ENCODE measurements around the gene NEMF. TPM values are rescaled to one million over a fixed set of nuclear protein-coding genes. Genes with fewer than 3 reads are reported as not detected.
"Not testable (repeated sequence)": the region's sequence is repeated elsewhere in the genome, so short reads cannot be mapped to it uniquely, and the experiment has no call there.

The NEMF gene
- polyA plus RNA-seq, 1 experiment = 48.6 TPM

DNA sequence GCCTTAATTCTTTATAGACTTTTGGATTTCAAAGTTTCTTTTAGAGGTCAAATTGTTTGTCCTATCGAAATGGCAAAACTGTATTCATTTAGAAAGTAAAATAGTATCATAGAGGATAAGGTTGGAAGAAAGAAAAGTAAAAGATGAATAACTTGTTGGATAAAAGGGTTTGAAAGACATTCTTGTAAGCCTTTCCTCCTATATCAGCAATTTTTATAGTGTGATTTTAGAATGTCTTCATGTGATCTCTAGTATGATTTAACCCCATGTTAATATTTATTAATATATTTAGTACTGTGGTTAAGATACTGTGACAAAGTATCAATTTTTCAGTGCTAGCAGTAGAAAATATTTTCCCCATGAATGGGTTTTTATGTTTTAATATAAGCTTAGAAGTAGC, 44.8 kb upstream of the NEMF start:
- ChIA-PET POLR2A (no interaction called here), CTCF (interaction anchor here (1.4 kb wide), 1 partner anchor 31 kb away, joined by 3 read pairs; no protein-coding TSS in a partner anchor)
- TF ChIP-seq, protein P1, sequence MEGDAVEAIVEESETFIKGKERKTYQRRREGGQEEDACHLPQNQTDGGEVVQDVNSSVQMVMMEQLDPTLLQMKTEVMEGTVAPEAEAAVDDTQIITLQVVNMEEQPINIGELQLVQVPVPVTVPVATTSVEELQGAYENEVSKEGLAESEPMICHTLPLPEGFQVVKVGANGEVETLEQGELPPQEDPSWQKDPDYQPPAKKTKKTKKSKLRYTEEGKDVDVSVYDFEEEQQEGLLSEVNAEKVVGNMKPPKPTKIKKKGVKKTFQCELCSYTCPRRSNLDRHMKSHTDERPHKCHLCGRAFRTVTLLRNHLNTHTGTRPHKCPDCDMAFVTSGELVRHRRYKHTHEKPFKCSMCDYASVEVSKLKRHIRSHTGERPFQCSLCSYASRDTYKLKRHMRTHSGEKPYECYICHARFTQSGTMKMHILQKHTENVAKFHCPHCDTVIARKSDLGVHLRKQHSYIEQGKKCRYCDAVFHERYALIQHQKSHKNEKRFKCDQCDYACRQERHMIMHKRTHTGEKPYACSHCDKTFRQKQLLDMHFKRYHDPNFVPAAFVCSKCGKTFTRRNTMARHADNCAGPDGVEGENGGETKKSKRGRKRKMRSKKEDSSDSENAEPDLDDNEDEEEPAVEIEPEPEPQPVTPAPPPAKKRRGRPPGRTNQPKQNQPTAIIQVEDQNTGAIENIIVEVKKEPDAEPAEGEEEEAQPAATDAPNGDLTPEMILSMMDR (IDR thresholded peaks at IDR 0.05; ENCODE audit: low read depth, low read length) = no peak
- no peak for DNase-seq (ENCODE audit: low read depth, low spot score)
- Histone ChIP-seq H3K27me3 (ENCODE audit: control insufficient read depth, insufficient read depth, low read length) (no peaks in the 10 kb centered on the region), H3K9me3 (ENCODE audit: control insufficient read depth, insufficient read depth, low read length) (no peaks in the 10 kb centered on the region; the same call in 1 of the 2 replicates), H3K4me3 (ENCODE audit: low read depth, low read length) (no peak overlapping the region), H3K27ac (ENCODE audit: low read depth, low read length) (no peak overlapping the region)

DNA sequence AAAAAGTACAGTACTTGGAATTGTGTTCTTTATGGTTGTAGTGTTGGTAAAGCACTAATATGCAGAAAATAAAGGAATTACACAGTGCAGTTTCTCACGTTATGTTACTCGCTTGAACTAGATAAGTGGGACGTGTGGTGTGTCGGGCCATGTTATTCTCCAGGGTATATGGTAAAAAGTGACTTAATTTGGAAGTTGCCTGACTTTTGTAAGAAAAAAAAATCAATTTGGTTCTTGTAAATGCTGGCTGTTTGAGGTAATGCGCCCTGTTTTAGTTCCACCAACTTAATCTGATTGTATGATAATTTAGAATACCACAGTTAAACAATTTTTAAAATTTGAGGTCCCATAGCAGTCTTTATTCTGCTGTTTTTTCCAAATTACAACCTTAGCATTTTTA, 44.4 kb upstream of the NEMF start:
- CTCF ChIA-PET = interaction anchor here (1.4 kb wide), 1 partner anchor 31 kb away, joined by 3 read pairs; no protein-coding TSS in a partner anchor
- TF ChIP-seq, protein P1 (IDR thresholded peaks at IDR 0.05; ENCODE audit: low read depth, low read length) = 0 out of 2 replicates have a peak, but pooled peaks have one; percentile 14
- Histone ChIP-seq H3K27ac (ENCODE audit: low read depth, low read length) (no peak overlapping the region), H3K27me3 (ENCODE audit: control insufficient read depth, insufficient read depth, low read length) (no peaks in the 10 kb centered on the region), H3K4me3 (ENCODE audit: low read depth, low read length) (peak overlapping the region; percentile 27; the same call in 1 of the 2 replicates), H3K9me3 (ENCODE audit: control insufficient read depth, insufficient read depth, low read length) (no peaks in the 10 kb centered on the region; the same call in 1 of the 2 replicates)
- POLR2A ChIA-PET = no interaction called here
- no peak for DNase-seq (ENCODE audit: low read depth, low spot score)

DNA sequence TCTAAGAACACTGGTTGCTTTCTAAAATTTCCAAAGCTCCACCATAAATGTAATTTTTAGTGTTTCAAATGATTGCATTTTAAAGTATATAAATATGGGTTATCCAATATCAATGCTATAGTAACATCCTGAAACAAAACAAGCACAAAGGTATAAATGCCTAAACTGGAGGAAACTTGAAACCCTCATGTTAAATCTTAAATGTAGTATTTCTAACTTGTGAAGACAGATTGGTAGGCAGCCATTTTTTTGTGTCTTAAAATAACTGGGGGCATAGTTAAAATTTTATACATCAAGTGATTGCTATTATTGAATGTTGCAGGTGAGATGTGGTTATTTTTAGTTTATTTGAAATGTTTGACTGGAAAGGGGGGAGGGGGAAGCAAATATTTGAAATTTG, 43.7 kb upstream of the NEMF start:
- H3K9me3 ChIP-seq (ENCODE audit: control insufficient read depth, insufficient read depth, low read length); POLR2A ChIA-PET; DNase-seq (ENCODE audit: low read depth, low spot score); H3K27me3 ChIP-seq (ENCODE audit: control insufficient read depth, insufficient read depth, low read length); H3K27ac ChIP-seq (ENCODE audit: low read depth, low read length): not testable (repeated sequence)
- CTCF ChIA-PET = interaction anchor here (0.6 to 1.9 kb wide), 4 partner anchors 30 to 34 kb away, joined by 3 to 7 read pairs (median 6); no protein-coding TSS in a partner anchor
- H3K4me3 ChIP-seq (ENCODE audit: low read depth, low read length) = peak overlapping the region; percentile 95

DNA sequence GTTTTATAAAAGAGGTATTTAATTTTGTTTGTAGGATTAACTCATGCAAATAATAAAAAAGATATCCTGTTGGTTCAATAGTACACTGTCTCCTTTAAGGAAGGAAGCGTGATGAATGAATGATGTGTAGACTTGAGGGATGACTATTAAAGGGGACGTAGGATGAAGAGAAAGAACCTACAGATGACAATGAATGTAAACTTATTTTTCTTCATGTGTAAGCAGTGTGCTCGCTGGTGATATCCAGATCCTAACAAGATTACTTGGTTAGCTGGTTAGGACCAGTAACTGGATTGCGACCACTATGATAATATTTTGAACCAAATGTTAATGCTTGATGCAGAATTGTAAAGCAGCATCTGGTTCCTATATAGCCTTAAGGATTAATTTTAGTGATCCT, 42.9 kb upstream of the NEMF start:
- ChIA-PET POLR2A (no interaction called here), CTCF (interaction anchor here (0.7 to 1.9 kb wide), 3 partner anchors 30 to 34 kb away, joined by 6 to 7 read pairs (median 7); no protein-coding TSS in a partner anchor)
- TF ChIP-seq, protein P1 (IDR thresholded peaks at IDR 0.05; ENCODE audit: low read depth, low read length) = no peak
- H3K27me3 ChIP-seq (ENCODE audit: control insufficient read depth, insufficient read depth, low read length) = no peaks in the 10 kb centered on the region
- no peaks in the 10 kb centered on the region; the same call in 1 of the 2 replicates for H3K9me3 ChIP-seq (ENCODE audit: control insufficient read depth, insufficient read depth, low read length)
- H3K27ac ChIP-seq (ENCODE audit: low read depth, low read length) = no peak overlapping the region
- no peak for DNase-seq (ENCODE audit: low read depth, low spot score)
- peak overlapping the region; percentile 95 for H3K4me3 ChIP-seq (ENCODE audit: low read depth, low read length)

DNA sequence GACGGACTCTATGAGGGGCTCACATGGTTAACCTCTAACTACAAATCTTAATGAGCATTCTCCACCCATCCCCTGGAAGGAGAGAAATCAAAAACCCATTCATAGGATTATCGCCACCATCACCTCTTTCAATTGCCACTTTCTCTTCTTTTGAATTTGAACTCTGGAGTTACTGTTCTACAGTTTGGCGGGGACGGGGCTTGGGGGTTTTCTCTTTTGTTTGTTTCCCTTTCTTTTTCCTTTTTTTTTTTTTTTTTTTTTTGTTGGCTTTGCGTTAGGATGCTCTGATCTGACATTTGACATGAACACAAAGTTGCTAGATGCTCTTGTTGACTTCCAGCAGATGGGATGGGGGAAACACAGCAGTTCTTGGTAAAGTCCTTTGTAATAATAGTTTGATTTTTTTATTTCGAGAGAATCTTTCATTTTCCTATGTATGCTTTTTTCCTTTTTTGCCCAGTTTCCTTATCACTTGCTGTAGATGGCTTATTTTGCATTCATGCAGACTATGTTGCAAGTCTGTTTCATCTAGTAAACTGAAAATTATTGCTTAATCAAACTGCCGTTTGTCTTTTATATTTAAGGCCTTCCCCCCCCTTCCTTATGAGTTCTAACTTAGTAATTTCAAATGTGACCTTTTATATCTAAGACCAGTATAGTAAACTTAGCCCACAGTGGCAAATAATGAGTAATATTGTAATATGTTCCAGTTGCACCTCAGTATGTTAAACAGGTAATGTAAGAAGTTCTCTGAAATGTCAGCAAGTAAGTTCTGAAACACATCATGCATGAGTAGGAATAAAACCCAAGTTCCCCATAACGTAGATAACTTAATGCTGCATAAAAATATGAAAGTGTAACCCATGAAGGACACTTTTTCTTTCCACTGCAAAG, 41.9 kb upstream of the NEMF start:
- H3K27ac ChIP-seq (ENCODE audit: low read depth, low read length) = peak overlapping the region; percentile 94
- not testable (repeated sequence) for H3K9me3 ChIP-seq (ENCODE audit: control insufficient read depth, insufficient read depth, low read length); H3K27me3 ChIP-seq (ENCODE audit: control insufficient read depth, insufficient read depth, low read length); DNase-seq (ENCODE audit: low read depth, low spot score)
- ChIA-PET CTCF (interaction anchor here (1.9 kb wide), 1 partner anchor 32 kb away, joined by 7 read pairs; no protein-coding TSS in a partner anchor), POLR2A (interaction anchor here (0.6 to 1.5 kb wide), 4 partner anchors 105 to 344 kb away, joined by 3 to 11 read pairs (median 4); no protein-coding TSS in a partner anchor)
- H3K4me3 ChIP-seq (ENCODE audit: low read depth, low read length) = peak overlapping the region; percentile 95
